ENCODE data around the gene SLC35F3.

- TF ChIP-seq, protein P1, sequence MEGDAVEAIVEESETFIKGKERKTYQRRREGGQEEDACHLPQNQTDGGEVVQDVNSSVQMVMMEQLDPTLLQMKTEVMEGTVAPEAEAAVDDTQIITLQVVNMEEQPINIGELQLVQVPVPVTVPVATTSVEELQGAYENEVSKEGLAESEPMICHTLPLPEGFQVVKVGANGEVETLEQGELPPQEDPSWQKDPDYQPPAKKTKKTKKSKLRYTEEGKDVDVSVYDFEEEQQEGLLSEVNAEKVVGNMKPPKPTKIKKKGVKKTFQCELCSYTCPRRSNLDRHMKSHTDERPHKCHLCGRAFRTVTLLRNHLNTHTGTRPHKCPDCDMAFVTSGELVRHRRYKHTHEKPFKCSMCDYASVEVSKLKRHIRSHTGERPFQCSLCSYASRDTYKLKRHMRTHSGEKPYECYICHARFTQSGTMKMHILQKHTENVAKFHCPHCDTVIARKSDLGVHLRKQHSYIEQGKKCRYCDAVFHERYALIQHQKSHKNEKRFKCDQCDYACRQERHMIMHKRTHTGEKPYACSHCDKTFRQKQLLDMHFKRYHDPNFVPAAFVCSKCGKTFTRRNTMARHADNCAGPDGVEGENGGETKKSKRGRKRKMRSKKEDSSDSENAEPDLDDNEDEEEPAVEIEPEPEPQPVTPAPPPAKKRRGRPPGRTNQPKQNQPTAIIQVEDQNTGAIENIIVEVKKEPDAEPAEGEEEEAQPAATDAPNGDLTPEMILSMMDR (IDR thresholded peaks at IDR 0.05) = no peak
- TF ChIP-seq POLR2A (IDR thresholded peaks at IDR 0.05) = no peak
Measured at GRCh38 chr1:234238060-234238459, 333.6 kb downstream of the SLC35F3 start.
